HG03108 (cell line): ENCODE results near the gene MCRIP2.

Experiments used
- ATAC-seq: cut with Tn5 transposase; IDR thresholded peaks from one replicate; pipeline ENCODE4 v1.9.1; 2021; ENCODE audit warnings: moderate library complexity; ENCODE audit not compliant: unreplicated experiment

Gene MCRIP2

GRCh38 chr16:647173-647902, 5.7 kb downstream of the MCRIP2 start:
- no peak for ATAC-seq

- no peak for ATAC-seq
Measured at GRCh38 chr16:648071-648780, 6.6 kb downstream of the MCRIP2 start.

- ATAC-seq = peak; percentile 71
Measured at GRCh38 chr16:648781-649589, 7.4 kb downstream of the MCRIP2 start, which contains the start of gene WDR90. Gene WDR90 (plus strand): TSS chr16:649365. CDS start chr16:649417, 52 bp downstream.

- no peak for ATAC-seq
Measured at GRCh38 chr16:649631-650030, 8.0 kb downstream of the MCRIP2 start.

GRCh38 chr16:651844-652243, 10.2 kb downstream of the MCRIP2 start:
- ATAC-seq = no peak

GRCh38 chr16:652454-653305, 11.1 kb downstream of the MCRIP2 start:
- ATAC-seq = no peak

- ATAC-seq = no peak
Measured at GRCh38 chr16:654034-654433, 12.4 kb downstream of the MCRIP2 start.

GRCh38 chr16:657487-657886, 15.9 kb downstream of the MCRIP2 start:
- no peak for ATAC-seq

GRCh38 chr16:658679-659571, 17.3 kb downstream of the MCRIP2 start:
- ATAC-seq = no peak

GRCh38 chr16:659618-660017, 18.0 kb downstream of the MCRIP2 start:
- ATAC-seq = no peak

- ATAC-seq = no peak
Measured at GRCh38 chr16:660132-660458, 18.5 kb downstream of the MCRIP2 start.

GRCh38 chr16:660459-661183, 19.0 kb downstream of the MCRIP2 start:
- ATAC-seq = peak; percentile 53

- no peak for ATAC-seq
Measured at GRCh38 chr16:661184-661821, 19.7 kb downstream of the MCRIP2 start.

GRCh38 chr16:662095-662494, 20.5 kb downstream of the MCRIP2 start:
- ATAC-seq = no peak

GRCh38 chr16:662597-662996, 21.0 kb downstream of the MCRIP2 start:
- no peak for ATAC-seq

- no peak for ATAC-seq
Measured at GRCh38 chr16:666572-666971, 24.9 kb downstream of the MCRIP2 start.

GRCh38 chr16:667113-667779, 25.6 kb downstream of the MCRIP2 start:
- ATAC-seq = no peak
